Measurements from ENCODE around the gene MC2R. TPM values are rescaled to one million over a fixed set of nuclear protein-coding genes. Genes with fewer than 3 reads are reported as not detected.

MC2R gene
- total RNA-seq, 1 experiment from 2014 or later = not detected

GRCh38 chr18:13918898-13919297 is 3.6 kb upstream of the MC2R start:
- WGBS (ENCODE audit: extremely low coverage, insufficient read length, low lambda C conversion rate) = no CpG with 5 or more reads among the region's 8 CpGs
- no peak overlapping the region for H2AK5ac ChIP-seq (ENCODE audit: insufficient read length, low read length)
- no peak overlapping the region; the same call in 1 of the 2 replicates for H3K14ac ChIP-seq (ENCODE audit: insufficient read depth, low read length)
- H3K27me3 ChIP-seq (ENCODE audit: insufficient read depth, low read length) = no peaks in the 10 kb centered on the region
- no peaks in the 10 kb centered on the region for H3K9me3 ChIP-seq (ENCODE audit: control insufficient read depth, low read depth, low read length)
- H3K23me2 ChIP-seq (ENCODE audit: insufficient read length, low read depth, low read length, poor library complexity, severe bottlenecking) = no peaks in the 10 kb centered on the region
- H3K4me1 ChIP-seq (ENCODE audit: insufficient read depth, low read length) = no peaks in the 10 kb centered on the region
- 0 out of 7 replicates have a peak overlapping the region, but pooled peaks of 1 of the 3 experiments have one; percentile 30 for H3K27ac Mint-ChIP-seq
- H3K18ac ChIP-seq (ENCODE audit: insufficient read length, low read depth, low read length) = no peak overlapping the region
- H3K56ac ChIP-seq (ENCODE audit: insufficient read length, low read depth, low read length) = no peak overlapping the region
- DNase-seq = no peak
- H3K9me3 Mint-ChIP-seq = no peaks in the 10 kb centered on the region
- H2BK20ac ChIP-seq (ENCODE audit: low read depth, low read length, poor library complexity, severe bottlenecking) = no peak overlapping the region
- no peak overlapping the region for H3K27ac ChIP-seq (ENCODE audit: insufficient read length, low read depth, low read length)
- no peak overlapping the region for H3K4me3 Mint-ChIP-seq
- no peak overlapping the region for H4K91ac ChIP-seq (ENCODE audit: insufficient read length, low read depth, low read length)
- H4K20me1 ChIP-seq (ENCODE audit: control insufficient read depth, insufficient read depth, insufficient read length) = no peaks in the 10 kb centered on the region
- no peak overlapping the region for H3K9ac ChIP-seq (ENCODE audit: extremely low read depth, insufficient read length, low read length)
- no peak overlapping the region for H2BK5ac ChIP-seq (ENCODE audit: insufficient read length, low read length)
- no peak overlapping the region for H2BK15ac ChIP-seq (ENCODE audit: low read depth, low read length)
- H3T11ph ChIP-seq (ENCODE audit: low read length) = no peak overlapping the region
- no peaks in the 10 kb centered on the region; a peak in 1 of 7 replicates for H3K36me3 Mint-ChIP-seq (ENCODE audit: insufficient read depth in 1 of 3, low read depth in 3 of 3)
- H3K27me3 Mint-ChIP-seq (ENCODE audit: low read depth) = peaks cover 2% of the 10 kb centered on the region; the same call in 1 of the 2 replicates
- no peak overlapping the region for H4K8ac ChIP-seq (replicated peaks; ENCODE audit: insufficient read length, low read depth, low read length)
- H2BK120ac ChIP-seq (ENCODE audit: low read depth, low read length, poor library complexity, severe bottlenecking) = no peak overlapping the region
- no peak overlapping the region for H3K4ac ChIP-seq (ENCODE audit: low read depth, low read length)
- no peaks in the 10 kb centered on the region for H3K79me1 ChIP-seq (ENCODE audit: insufficient read depth, low read depth, low read length, poor library complexity, severe bottlenecking)
- H3K4me2 ChIP-seq (ENCODE audit: insufficient read depth, insufficient read length, low read length) = no peak overlapping the region
- no peak for TF ChIP-seq CTCF (conservative IDR thresholded peaks at IDR 0.05)
- no peak overlapping the region for H2BK12ac ChIP-seq (ENCODE audit: insufficient read length, low read depth, low read length)
- no peak overlapping the region for H4K5ac ChIP-seq (ENCODE audit: insufficient read length, low read depth, low read length)
- H3K79me2 ChIP-seq (ENCODE audit: insufficient read depth, low read length) = no peaks in the 10 kb centered on the region
- H3K4me1 Mint-ChIP-seq = no peaks in the 10 kb centered on the region
- no peak overlapping the region for H3K23ac ChIP-seq (ENCODE audit: insufficient read length, low read depth, low read length)
- no peak overlapping the region for H2AFZ ChIP-seq (ENCODE audit: low read length)
